ENCODE measurements around the gene MOV10L1.

DNA sequence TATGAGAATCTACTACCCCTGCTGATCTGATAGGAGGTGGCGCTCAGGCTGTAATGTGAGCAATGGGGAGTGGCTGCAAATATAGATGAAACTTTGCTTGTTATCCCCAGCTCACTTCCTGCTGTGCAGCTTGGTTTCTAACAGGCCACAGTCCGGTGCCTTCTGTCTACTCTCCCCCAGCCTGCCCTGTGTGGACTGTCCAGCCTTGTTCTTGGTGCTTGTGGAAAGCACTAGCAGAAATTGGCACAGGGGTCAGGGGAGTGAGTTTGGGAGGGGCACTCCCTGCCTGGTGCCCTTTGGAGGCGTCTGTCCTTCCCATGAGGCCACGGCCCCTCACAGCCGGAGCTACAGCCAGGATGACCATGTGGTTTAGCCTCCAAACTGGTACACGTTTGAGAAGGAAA is 14.3 kb downstream of the MOV10L1 start:
- TF ChIP-seq CTCF (IDR thresholded peaks at IDR 0.05) (no peak), EP300 (IDR thresholded peaks at IDR 0.05) (no peak), POLR2A (IDR thresholded peaks at IDR 0.05) (no peak)
